HG03097 (cell line): ENCODE data around the gene RNASE9.
"Not testable (repeated sequence)": the region's sequence is repeated elsewhere in the genome, so short reads cannot be mapped to it uniquely, and the experiment has no call there.

Source experiments
- ATAC-seq: cut with Tn5 transposase; IDR thresholded peaks from one replicate; pipeline ENCODE4 v1.9.1; 2021; ENCODE audit not compliant: unreplicated experiment, low FRiP score

The RNASE9 gene

GRCh38 chr14:20578784-20579502 lies 18.1 kb upstream of the RNASE9 start:
- no peak for ATAC-seq

GRCh38 chr14:20578325-20578724 lies 17.5 kb upstream of the RNASE9 start:
- ATAC-seq, result no peak

GRCh38 chr14:20572382-20572990 lies 11.6 kb upstream of the RNASE9 start:
- not testable (repeated sequence) for ATAC-seq

- not testable (repeated sequence) for ATAC-seq
These were observed 9.9 kb upstream of the RNASE9 start for GRCh38 chr14:20570720-20571119.

- not testable (repeated sequence) for ATAC-seq
These were observed 9.0 kb upstream of the RNASE9 start for GRCh38 chr14:20569865-20570264.

GRCh38 chr14:20569066-20569465 lies 8.2 kb upstream of the RNASE9 start:
- ATAC-seq, result no peak

- ATAC-seq, result no peak
These were observed 7.5 kb upstream of the RNASE9 start for GRCh38 chr14:20568393-20568792.

- ATAC-seq, result not testable (repeated sequence)
These were observed 6.4 kb upstream of the RNASE9 start for GRCh38 chr14:20567199-20567598.

- ATAC-seq, result no peak
These were observed 3.7 kb upstream of the RNASE9 start for GRCh38 chr14:20564501-20564997.

GRCh38 chr14:20563971-20564370 lies 3.1 kb upstream of the RNASE9 start:
- no peak for ATAC-seq

- no peak for ATAC-seq
These were observed 1.4 kb downstream of the RNASE9 start for GRCh38 chr14:20559461-20559904.

- no peak for ATAC-seq
These were observed 3.7 kb downstream of the RNASE9 start for GRCh38 chr14:20557212-20557542.

GRCh38 chr14:20556500-20557211 lies 4.2 kb downstream of the RNASE9 start:
- ATAC-seq, result no peak

GRCh38 chr14:20555845-20556244 lies 5.0 kb downstream of the RNASE9 start:
- ATAC-seq, result no peak

GRCh38 chr14:20553024-20553423 lies 7.8 kb downstream of the RNASE9 start:
- ATAC-seq, result no peak

GRCh38 chr14:20551606-20552005 lies 9.2 kb downstream of the RNASE9 start:
- ATAC-seq, result no peak

- no peak for ATAC-seq
These were observed 9.9 kb downstream of the RNASE9 start for GRCh38 chr14:20550926-20551325.

- no peak for ATAC-seq
These were observed 12.3 kb downstream of the RNASE9 start for GRCh38 chr14:20548414-20549158.

- ATAC-seq, result no peak
These were observed 14.0 kb downstream of the RNASE9 start for GRCh38 chr14:20546877-20547276.

- no peak for ATAC-seq
These were observed 20.9 kb downstream of the RNASE9 start for GRCh38 chr14:20539906-20540305.
